ENCODE results near the gene PTPRT. TPM values are rescaled to one million over a fixed set of nuclear protein-coding genes. Genes with fewer than 3 reads are reported as not detected.

PTPRT gene
- total and polyA plus RNA-seq, 8 donors, result 0.23 to 1.8 (median 0.95) TPM

DNA sequence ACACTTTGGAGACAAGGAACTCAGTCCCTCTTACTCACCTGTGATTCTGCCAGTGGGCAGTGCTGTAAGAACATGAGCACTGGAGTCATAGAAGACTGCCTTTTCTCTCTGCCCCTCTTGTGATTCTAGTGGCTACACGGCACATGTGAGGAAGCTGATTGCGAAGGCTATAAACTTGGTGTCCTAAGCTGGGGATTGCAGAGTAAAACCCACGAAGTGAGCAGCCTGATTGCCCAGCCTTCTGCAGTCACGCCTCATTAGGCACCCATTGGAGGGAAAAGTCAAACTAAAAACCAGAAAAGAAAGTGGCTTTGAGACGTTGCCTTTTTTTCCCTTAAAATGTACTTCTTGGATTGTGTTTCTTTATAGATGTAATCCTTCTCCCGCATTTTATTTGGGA, 823.1 kb downstream of the PTPRT start:
- no peak for FAIRE-seq
- no peak for DNase-seq
- no peak overlapping the region for H3K27ac ChIP-seq
- H3K27me3 ChIP-seq, result no peaks in the 10 kb centered on the region
- TF ChIP-seq, protein P1, sequence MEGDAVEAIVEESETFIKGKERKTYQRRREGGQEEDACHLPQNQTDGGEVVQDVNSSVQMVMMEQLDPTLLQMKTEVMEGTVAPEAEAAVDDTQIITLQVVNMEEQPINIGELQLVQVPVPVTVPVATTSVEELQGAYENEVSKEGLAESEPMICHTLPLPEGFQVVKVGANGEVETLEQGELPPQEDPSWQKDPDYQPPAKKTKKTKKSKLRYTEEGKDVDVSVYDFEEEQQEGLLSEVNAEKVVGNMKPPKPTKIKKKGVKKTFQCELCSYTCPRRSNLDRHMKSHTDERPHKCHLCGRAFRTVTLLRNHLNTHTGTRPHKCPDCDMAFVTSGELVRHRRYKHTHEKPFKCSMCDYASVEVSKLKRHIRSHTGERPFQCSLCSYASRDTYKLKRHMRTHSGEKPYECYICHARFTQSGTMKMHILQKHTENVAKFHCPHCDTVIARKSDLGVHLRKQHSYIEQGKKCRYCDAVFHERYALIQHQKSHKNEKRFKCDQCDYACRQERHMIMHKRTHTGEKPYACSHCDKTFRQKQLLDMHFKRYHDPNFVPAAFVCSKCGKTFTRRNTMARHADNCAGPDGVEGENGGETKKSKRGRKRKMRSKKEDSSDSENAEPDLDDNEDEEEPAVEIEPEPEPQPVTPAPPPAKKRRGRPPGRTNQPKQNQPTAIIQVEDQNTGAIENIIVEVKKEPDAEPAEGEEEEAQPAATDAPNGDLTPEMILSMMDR (IDR thresholded peaks at IDR 0.05), result no peak
- no peak overlapping the region for H3K4me3 ChIP-seq
- 62 to 75% methylated on average over 6 of the region's 6 CpGs for WGBS, 2 donors
- no peaks in the 10 kb centered on the region for H3K9me3 ChIP-seq
- ATAC-seq, result peak in 1 of 4 donors; percentile 37
- H3K4me1 ChIP-seq, result no peaks in the 10 kb centered on the region
- intact Hi-C loops (cut with DNase I), result no loop called here
- no peaks in the 10 kb centered on the region for H3K36me3 ChIP-seq

DNA sequence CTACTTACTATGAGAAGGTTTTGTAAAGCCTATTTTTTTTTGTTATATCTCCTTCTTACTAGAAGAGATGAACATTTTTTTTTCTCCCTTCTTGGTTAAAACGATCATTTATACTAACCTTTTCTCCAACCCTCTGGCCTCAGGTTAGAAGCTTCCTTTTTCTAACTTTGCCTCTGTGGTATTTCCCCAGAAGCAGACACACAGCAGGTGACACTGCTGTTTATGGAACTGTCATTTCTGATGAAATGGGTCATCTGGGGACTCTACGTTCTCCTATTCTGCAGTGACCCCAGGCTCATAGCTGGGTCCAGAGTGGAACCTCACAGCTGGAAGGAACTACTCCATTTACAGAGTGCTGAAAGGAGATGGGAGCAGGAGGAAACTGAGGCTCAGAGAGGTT, 825.3 kb downstream of the PTPRT start:
- no peak for ATAC-seq
- WGBS, 2 donors, result 53 to 65% methylated on average over 2 of the region's 2 CpGs

DNA sequence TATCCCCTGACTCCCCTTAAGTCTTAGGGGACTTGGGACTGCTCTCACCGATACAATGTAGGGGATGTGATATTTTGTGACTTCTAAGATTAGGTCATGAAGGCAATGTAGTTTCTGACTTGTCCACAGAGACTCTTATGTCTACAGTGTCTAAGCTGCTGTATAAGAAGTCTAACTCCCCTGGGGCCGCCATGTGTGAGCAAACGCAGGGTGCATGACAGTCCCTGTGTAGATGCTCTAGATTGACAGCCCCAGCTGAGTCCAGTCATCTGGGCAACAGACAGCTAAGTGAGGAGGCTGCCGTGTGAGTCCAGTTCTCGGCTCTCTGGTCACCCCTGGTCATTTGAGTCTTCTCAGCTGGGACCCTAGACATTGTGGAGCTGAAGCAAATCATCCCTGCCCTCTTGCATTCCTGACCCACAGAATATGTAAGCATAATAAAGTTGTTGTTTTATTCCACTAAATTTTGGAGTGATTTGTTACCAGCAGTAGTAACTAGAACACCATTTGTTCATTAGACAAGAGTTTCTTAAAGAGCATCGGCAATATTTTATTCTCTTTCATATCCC, 828.2 kb downstream of the PTPRT start:
- H3K4me1 ChIP-seq, result no peaks in the 10 kb centered on the region
- H3K4me3 ChIP-seq, result no peak overlapping the region
- intact Hi-C loops (cut with DNase I), result no loop called here
- WGBS, 2 donors, result 79 to 84% methylated on average over 6 of the region's 6 CpGs
- ATAC-seq, result no peak
- H3K36me3 ChIP-seq, result no peaks in the 10 kb centered on the region
- H3K9me3 ChIP-seq, result no peaks in the 10 kb centered on the region
- no peak for DNase-seq
- no peak for FAIRE-seq
- H3K27me3 ChIP-seq, result no peaks in the 10 kb centered on the region
- H3K27ac ChIP-seq, result no peak overlapping the region
- TF ChIP-seq, protein P1 (IDR thresholded peaks at IDR 0.05), result no peak

More for the DNA sequence above, 825.3 kb downstream of the PTPRT start:
- no peaks in the 10 kb centered on the region for H3K36me3 ChIP-seq
- H3K4me1 ChIP-seq, result no peaks in the 10 kb centered on the region
- no peak overlapping the region for H3K27ac ChIP-seq
- intact Hi-C loops (cut with DNase I), result no loop called here
- no peak for FAIRE-seq
- H3K4me3 ChIP-seq, result no peak overlapping the region
- DNase-seq, result no peak
- H3K9me3 ChIP-seq, result no peaks in the 10 kb centered on the region
- TF ChIP-seq, protein P1 (IDR thresholded peaks at IDR 0.05), result no peak
- H3K27me3 ChIP-seq, result no peaks in the 10 kb centered on the region

DNA sequence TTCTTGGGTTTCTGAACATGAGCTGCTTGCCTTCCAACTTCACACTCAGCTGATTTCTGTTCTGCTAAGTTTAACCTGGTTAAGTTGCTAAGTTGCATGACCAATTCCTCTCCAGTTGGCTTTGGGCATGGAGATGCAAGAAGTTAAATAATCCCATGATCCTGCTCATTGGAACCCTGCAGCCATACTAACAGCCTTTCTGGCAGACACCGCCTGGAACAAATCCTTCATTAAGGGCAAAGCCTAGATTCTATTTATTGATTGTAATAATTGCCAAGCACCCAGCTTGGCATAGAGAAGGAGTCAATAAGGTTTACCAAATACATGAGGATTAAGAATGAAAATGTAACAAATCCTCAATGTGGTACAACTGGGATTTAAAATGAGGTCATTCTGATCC, 829.1 kb downstream of the PTPRT start:
- no peak for DNase-seq
- FAIRE-seq, result no peak
- Histone ChIP-seq H3K36me3 (no peaks in the 10 kb centered on the region), H3K4me3 (no peak overlapping the region), H3K9me3 (no peaks in the 10 kb centered on the region), H3K27ac (no peak overlapping the region), H3K27me3 (no peaks in the 10 kb centered on the region), H3K4me1 (no peaks in the 10 kb centered on the region)
- 94 to 98% methylated on average over 1 of the region's 1 CpG for WGBS, 2 donors
- ATAC-seq, result no peak
- intact Hi-C loops (cut with DNase I), result no loop called here
- TF ChIP-seq, protein P1 (IDR thresholded peaks at IDR 0.05), result no peak

DNA sequence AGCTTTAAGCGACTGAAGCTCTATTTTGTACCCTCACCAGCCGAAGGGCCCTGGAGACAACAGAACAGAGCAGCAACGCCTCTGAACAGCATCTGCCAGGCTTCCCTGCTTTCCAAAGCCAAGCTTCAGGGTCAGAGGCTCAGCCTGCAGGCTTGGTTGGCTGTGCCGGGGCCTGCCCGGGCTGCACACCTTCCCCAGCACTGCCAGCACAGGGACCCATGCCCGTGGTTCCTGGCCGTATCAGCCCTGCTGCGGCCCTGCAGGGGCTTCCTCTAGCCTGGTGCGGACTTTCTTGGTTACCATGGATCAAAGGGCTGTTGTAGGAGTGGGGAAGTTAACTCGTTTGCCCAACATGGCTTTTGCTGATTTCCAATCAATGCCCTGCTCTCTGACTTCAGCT, 830.1 kb downstream of the PTPRT start:
- WGBS, 2 donors, result 71 to 85% methylated on average over 10 of the region's 10 CpGs
- intact Hi-C loops (cut with DNase I), result no loop called here

More for the DNA sequence above, 830.1 kb downstream of the PTPRT start:
- no peak for DNase-seq
- Histone ChIP-seq H3K27me3 (no peaks in the 10 kb centered on the region), H3K36me3 (no peaks in the 10 kb centered on the region), H3K27ac (no peak overlapping the region), H3K4me3 (no peak overlapping the region), H3K4me1 (no peaks in the 10 kb centered on the region), H3K9me3 (no peaks in the 10 kb centered on the region)
- TF ChIP-seq, protein P1 (IDR thresholded peaks at IDR 0.05), result no peak
- no peak for FAIRE-seq
- no peak for ATAC-seq

All from pancreas (tissue), 10 donors.